WTC11 (cell line): ENCODE measurements around the gene LACTBL1. TPM values are rescaled to one million over a fixed set of nuclear protein-coding genes. Genes with fewer than 3 reads are reported as not detected.

Experiments
- ATAC-seq: fragments of 200-7000 bp; cut with Tn5 transposase; 2 replicates; pipeline ENCODE4 v1.10.0; 2021; ENCODE audit warnings: mild to moderate bottlenecking, moderate library complexity
- CTCF ChIA-PET: fragments of 300-600 bp; sonication (Branson Sonifier 250); formaldehyde crosslinking; loops from one replicate; lab custom pipeline; 2021; ENCODE audit warnings: antibody characterized with exemption; lab: Charles Lee
- POLR2A ChIA-PET: fragments of 350-600 bp; sonication (Branson Sonifier 250); formaldehyde crosslinking; loops from one replicate; lab custom pipeline; 2021; ENCODE audit warnings: antibody characterized with exemption; lab: Charles Lee
- DNase-seq: peaks from one replicate; pipeline ENCODE4 v3.0.0; 2021; ENCODE audit warnings: low spot score
- H3K27ac Mint-ChIP-seq: 2 replicates; pipeline ENCODE4 v1.8.0; 2021; ENCODE audit warnings: mixed read lengths
- H3K27me3 Mint-ChIP-seq: 2 replicates; pipeline ENCODE4 v1.8.0; 2021; ENCODE audit warnings: low read depth, mild to moderate bottlenecking, moderate library complexity, mixed read lengths
- H3K36me3 Mint-ChIP-seq: 2 replicates; pipeline ENCODE4 v1.8.0; 2021; ENCODE audit warnings: mixed read lengths
- H3K4me1 Mint-ChIP-seq: 2 replicates; pipeline ENCODE4 v1.8.0; 2022; ENCODE audit warnings: mixed read lengths
- H3K4me3 Mint-ChIP-seq: 2 replicates; pipeline ENCODE4 v1.8.0; 2021; ENCODE audit warnings: mild to moderate bottlenecking, moderate library complexity, mixed read lengths
- H3K9me3 Mint-ChIP-seq: 2 replicates; pipeline ENCODE4 v1.8.0; 2021; ENCODE audit warnings: mixed read lengths
- ATF6 ChIP-seq: sonication (generic); formaldehyde crosslinking; IDR thresholded peaks from 2 replicates; pipeline ENCODE4 v1.8.1; 2023; ENCODE audit warnings: mild to moderate bottlenecking, missing genetic modification reagents
- CBFB ChIP-seq: sonication (generic); formaldehyde crosslinking; IDR thresholded peaks from 2 replicates; pipeline ENCODE4 v1.8.1; 2022; ENCODE audit warnings: mild to moderate bottlenecking, low read depth, missing genetic modification reagents
- E2F1 ChIP-seq: sonication (generic); formaldehyde crosslinking; IDR thresholded peaks from 2 replicates; pipeline ENCODE4 v1.8.0; 2022; ENCODE audit warnings: mild to moderate bottlenecking, missing genetic modification reagents
- ERG ChIP-seq: fragments of 250-450 bp; sonication (Bioruptor Pico); IDR thresholded peaks from 2 replicates; pipeline ENCODE4 v1.8.0; 2021; ENCODE audit warnings: mild to moderate bottlenecking
- ESRRA ChIP-seq: sonication (generic); formaldehyde crosslinking; IDR thresholded peaks from 2 replicates; pipeline ENCODE4 v1.8.1; 2022; ENCODE audit warnings: mild to moderate bottlenecking, missing genetic modification reagents, borderline replicate concordance
- GTF2I ChIP-seq: fragments of 250-450 bp; sonication (Bioruptor Pico); conservative IDR thresholded peaks from 2 replicates; pipeline ENCODE4 v1.4.0; 2021; ENCODE audit warnings: mild to moderate bottlenecking
- HMGA2 ChIP-seq: fragments of 250-450 bp; sonication (Bioruptor Pico); IDR thresholded peaks from 2 replicates; pipeline ENCODE4 v1.4.0; 2021; ENCODE audit warnings: mild to moderate bottlenecking, moderate library complexity
- JUN ChIP-seq: sonication (generic); formaldehyde crosslinking; IDR thresholded peaks from 2 replicates; pipeline ENCODE4 v1.8.0; 2023; ENCODE audit warnings: mild to moderate bottlenecking, missing genetic modification reagents
- MYBL2 ChIP-seq: sonication (generic); formaldehyde crosslinking; IDR thresholded peaks from 2 replicates; pipeline ENCODE4 v1.8.1; 2023; ENCODE audit warnings: mild to moderate bottlenecking, moderate library complexity, missing genetic modification reagents
- NFE2L1 ChIP-seq: sonication (generic); formaldehyde crosslinking; IDR thresholded peaks from 2 replicates; pipeline ENCODE4 v1.8.1; 2023; ENCODE audit warnings: missing genetic modification reagents
- NFYB ChIP-seq: sonication (generic); formaldehyde crosslinking; conservative IDR thresholded peaks from 2 replicates; pipeline ENCODE4 v1.8.0; 2022; ENCODE audit warnings: low read depth, missing genetic modification reagents
- NR1H2 ChIP-seq: sonication (generic); formaldehyde crosslinking; IDR thresholded peaks from 2 replicates; pipeline ENCODE4 v1.9.0; 2021; ENCODE audit warnings: mild to moderate bottlenecking, moderate library complexity, missing genetic modification reagents
- PRRX2 ChIP-seq: fragments of 250-450 bp; sonication (Bioruptor Pico); IDR thresholded peaks from 2 replicates; pipeline ENCODE4 v1.8.0; 2021; ENCODE audit warnings: mild to moderate bottlenecking
- ZBTB21 ChIP-seq: sonication (generic); formaldehyde crosslinking; IDR thresholded peaks from 2 replicates; pipeline ENCODE4 v1.8.1; 2023; ENCODE audit warnings: mild to moderate bottlenecking, missing genetic modification reagents, borderline replicate concordance
- ZNF512 ChIP-seq: sonication (generic); formaldehyde crosslinking; IDR thresholded peaks from 2 replicates; pipeline ENCODE4 v1.8.1; 2022; ENCODE audit warnings: missing genetic modification reagents, borderline replicate concordance
- ZNF671 ChIP-seq: fragments of 250-450 bp; sonication (Bioruptor Pico); IDR thresholded peaks from 2 replicates; pipeline ENCODE4 v1.8.0; 2021; ENCODE audit warnings: mild to moderate bottlenecking
- total RNA-seq: library from RNA; stranded (reverse); gene quantifications from 3 replicates; pipeline ENCODE4 v1.2.3, GENCODE V29; 2021

Gene LACTBL1
- total RNA-seq, 1 experiment from 2014 or later: not detected

- CTCF ChIA-PET: no interaction called here
- Mint-ChIP-seq H3K27ac (no peak overlapping the region), H3K4me1 (peaks cover 12% of the 10 kb centered on the region), H3K36me3 (no peaks in the 10 kb centered on the region), H3K9me3 (peaks cover 11% of the 10 kb centered on the region), H3K27me3 (peaks cover 17% of the 10 kb centered on the region), H3K4me3 (no peak overlapping the region)
- DNase-seq (no peak), ATAC-seq (no peak)
- POLR2A ChIA-PET: no interaction called here
- TF ChIP-seq ZNF671 (CRISPR knock-in tag) (no peak), E2F1 (CRISPR knock-in tag) (no peak), HMGA2 (CRISPR knock-in tag) (no peak), PRRX2 (CRISPR knock-in tag) (no peak), ERG (no peak), NFE2L1 (CRISPR knock-in tag) (no peak), NFYB (CRISPR knock-in tag) (no peak)
These were observed 2.6 kb downstream of the LACTBL1 start for GRCh38 chr1:22970096-22970495.

GRCh38 chr1:22969304-22969709 lies 3.4 kb downstream of the LACTBL1 start:
- TF ChIP-seq ZNF512 (no peak), ESRRA (CRISPR knock-in tag) (no peak), ZBTB21 (no peak), CBFB (CRISPR knock-in tag) (no peak), JUN (CRISPR knock-in tag) (no peak)
- no peak for DNase-seq
- no peak overlapping the region for H3K4me3 Mint-ChIP-seq
- H3K9me3 Mint-ChIP-seq: peaks cover 11% of the 10 kb centered on the region
- no peak overlapping the region for H3K27ac Mint-ChIP-seq
- H3K27me3 Mint-ChIP-seq: peaks cover 17% of the 10 kb centered on the region
- no peaks in the 10 kb centered on the region for H3K36me3 Mint-ChIP-seq
- ChIA-PET CTCF (no interaction called here), POLR2A (no interaction called here)
- peaks cover 12% of the 10 kb centered on the region for H3K4me1 Mint-ChIP-seq
- no peak for ATAC-seq

GRCh38 chr1:22967833-22968232 lies 4.8 kb downstream of the LACTBL1 start:
- ChIA-PET CTCF (no interaction called here), POLR2A (no interaction called here)
- ATAC-seq: no peak
- Mint-ChIP-seq H3K27ac (no peak overlapping the region), H3K27me3 (peaks cover 17% of the 10 kb centered on the region), H3K36me3 (no peaks in the 10 kb centered on the region), H3K4me3 (no peak overlapping the region), H3K4me1 (peaks cover 12% of the 10 kb centered on the region), H3K9me3 (peaks cover 11% of the 10 kb centered on the region)
- TF ChIP-seq ZBTB21 (no peak), ATF6 (CRISPR knock-in tag) (no peak), GTF2I (CRISPR knock-in tag) (no peak), MYBL2 (CRISPR knock-in tag) (no peak), ESRRA (CRISPR knock-in tag) (no peak), NR1H2 (CRISPR knock-in tag) (no peak)
- DNase-seq: no peak
